22Rv1 (cell line): Measurements from ENCODE around the gene PCAT6.
A peak's percentile ranks its signal among the peaks of the same experiment; 100 is the strongest.

Experiments used
- H3K27ac ChIP-seq: fragments of 450-650 bp; 2 replicates; pipeline ENCODE4 v1.5.1; 2017
- CTCF ChIP-seq: fragments of 450-650 bp; IDR thresholded peaks from 2 replicates; pipeline ENCODE4 v1.5.1; 2017; ENCODE audit warnings: mild to moderate bottlenecking
- ZFX ChIP-seq: fragments of 450-650 bp; IDR thresholded peaks from 2 replicates; pipeline ENCODE4 v1.6.1; 2017; ENCODE audit warnings: antibody characterized with exemption, borderline replicate concordance

The PCAT6 gene

GRCh38 chr1:202860744-202861419 is 50.1 kb downstream of the PCAT6 start:
- no peak for TF ChIP-seq CTCF
- no peak for TF ChIP-seq ZFX
- H3K27ac ChIP-seq = peak overlapping the region; percentile 42
